HG02642 (cell line): Measurements from ENCODE around the gene URB1.

Source experiments
- ATAC-seq: cut with Tn5 transposase; IDR thresholded peaks from one replicate; pipeline ENCODE4 v1.9.1; 2021; ENCODE audit warnings: mild to moderate bottlenecking; ENCODE audit not compliant: unreplicated experiment, poor library complexity

URB1 gene

DNA sequence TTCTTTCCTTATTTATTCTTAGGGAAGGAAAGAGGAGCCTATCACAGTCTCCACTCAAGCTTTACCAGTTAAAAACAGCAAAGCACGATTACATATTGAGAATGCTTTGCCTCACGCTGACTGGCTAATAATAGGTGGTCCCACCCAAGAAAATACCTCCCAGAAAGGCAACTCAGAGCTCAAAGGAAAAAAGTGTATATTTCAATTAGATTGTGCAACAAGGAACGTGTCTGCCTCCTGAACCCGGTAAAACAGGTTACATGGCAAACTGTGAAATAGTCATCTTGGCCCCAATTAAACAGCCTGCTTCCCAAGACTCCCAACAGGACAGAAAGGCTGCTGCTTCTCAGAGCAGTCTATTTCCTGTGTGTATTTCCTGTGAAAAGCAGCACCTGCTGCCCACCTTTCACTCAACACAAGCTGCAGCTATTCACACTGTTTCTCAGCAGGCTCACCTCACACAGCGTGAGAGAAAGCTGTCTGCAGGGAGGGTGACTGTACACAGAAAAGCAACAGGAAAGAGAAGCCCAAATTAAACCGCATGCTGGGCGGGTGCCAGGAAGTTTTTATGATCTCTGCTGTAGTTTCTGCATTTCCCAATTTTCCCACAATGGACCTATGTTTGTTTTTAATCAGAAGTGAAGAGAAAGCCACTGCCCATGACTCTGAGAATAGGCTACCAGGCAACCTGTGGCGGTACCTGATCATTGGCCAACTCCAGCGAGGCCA is 44.0 kb downstream of the URB1 start:
- no peak for ATAC-seq

DNA sequence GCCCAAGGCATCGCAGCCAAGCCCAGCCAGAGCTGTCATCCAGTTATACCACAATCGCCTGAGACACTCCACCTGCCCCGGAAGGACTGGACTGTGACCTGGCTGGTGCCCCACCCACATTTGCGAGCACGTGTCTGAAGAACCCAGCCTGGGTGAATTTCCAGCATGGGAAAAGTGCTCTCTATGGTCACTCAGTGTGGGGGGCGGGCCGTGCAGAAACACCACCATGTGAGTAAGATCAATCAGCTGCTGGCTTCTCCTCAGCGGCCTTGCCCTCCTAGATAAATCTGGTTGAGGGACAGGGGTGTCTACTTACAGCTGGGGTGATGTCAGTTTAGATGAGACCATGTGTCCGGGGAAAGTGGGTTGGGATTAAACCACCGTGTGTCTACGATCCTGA is 44.8 kb downstream of the URB1 start:
- no peak for ATAC-seq

DNA sequence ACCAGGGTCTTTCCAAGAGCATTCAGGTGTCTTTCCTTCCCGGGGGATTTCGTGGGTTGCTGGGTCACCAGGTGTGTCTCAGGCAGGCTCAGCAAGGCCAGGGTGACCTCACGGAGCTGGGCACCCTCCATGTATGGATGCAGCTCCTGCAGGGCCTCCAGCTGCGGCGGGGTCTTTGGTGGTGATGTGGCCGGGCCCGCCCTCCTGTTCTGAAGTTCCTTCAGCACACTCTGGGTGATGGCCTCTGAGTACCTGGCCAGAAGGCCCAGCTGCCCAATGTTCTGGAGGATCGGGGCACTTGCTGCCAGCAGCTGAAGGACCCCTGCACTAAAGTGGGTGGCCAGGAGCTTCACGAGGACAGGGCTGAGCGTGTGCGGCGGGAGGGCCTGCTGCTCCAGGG is 45.5 kb downstream of the URB1 start:
- ATAC-seq = no peak

DNA sequence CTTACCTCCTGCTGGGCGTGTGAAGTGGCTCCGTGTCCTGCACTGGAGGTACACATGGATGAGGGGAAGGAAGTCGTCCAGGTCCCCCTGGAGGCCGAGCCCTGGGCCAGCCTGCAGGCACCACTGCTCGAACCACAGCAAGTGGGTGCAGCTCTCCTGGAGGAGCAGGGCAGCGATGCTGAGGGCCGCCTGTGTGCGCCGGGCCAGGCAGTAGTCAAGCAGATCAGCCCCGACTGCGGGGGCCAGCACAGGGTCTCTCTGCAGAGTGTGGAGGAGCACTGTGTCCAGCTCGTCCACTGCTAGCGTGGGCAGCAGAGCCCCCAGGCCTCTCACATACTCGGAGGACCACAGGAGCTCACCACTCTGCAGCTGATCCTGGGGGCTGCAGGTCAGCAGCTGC is 45.9 kb downstream of the URB1 start:
- ATAC-seq = no peak

DNA sequence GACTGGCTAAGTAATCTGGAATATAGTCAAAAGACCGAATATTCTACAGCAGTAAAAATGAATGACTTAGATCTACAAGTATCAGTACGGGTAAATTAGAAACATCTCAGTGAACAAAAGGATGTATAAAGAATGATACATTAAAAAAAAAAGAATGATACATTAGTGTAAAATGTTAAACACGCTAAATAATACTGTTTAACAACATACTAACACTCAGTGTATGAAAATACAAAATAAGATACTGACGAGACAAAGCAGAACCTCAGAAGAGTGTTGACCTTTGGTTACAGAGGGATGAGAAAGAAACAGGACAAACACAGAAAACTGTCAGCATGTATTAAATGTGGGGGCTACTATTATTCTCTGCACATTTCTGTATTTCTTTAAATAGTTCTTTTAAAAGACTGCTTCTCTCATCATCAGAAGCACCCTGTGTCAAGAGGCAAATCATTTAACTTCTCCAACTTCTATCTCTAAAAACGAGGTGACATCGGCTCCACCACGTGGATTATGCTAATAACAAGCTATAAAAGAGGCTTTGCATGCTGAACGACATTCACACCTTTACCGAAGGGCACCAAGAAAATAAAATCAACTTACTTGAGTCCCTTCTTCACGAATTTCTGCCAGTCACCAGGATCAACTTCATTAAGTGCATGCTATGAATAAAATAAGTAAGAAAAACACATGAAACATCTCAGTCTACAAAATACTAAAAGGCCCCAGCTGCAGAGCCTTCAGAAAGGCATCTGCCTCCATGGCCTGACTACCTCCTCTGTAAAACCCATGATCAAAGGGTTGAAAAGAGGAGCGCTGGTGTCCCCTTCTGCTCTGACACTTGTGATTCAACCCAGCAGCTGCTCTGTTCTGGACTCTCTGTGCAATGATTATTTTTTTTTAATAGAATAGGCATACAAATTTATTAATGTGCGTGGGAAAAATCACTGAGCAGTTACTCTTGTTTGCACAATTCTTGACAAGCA is 51.7 kb downstream of the URB1 start:
- ATAC-seq = no peak

DNA sequence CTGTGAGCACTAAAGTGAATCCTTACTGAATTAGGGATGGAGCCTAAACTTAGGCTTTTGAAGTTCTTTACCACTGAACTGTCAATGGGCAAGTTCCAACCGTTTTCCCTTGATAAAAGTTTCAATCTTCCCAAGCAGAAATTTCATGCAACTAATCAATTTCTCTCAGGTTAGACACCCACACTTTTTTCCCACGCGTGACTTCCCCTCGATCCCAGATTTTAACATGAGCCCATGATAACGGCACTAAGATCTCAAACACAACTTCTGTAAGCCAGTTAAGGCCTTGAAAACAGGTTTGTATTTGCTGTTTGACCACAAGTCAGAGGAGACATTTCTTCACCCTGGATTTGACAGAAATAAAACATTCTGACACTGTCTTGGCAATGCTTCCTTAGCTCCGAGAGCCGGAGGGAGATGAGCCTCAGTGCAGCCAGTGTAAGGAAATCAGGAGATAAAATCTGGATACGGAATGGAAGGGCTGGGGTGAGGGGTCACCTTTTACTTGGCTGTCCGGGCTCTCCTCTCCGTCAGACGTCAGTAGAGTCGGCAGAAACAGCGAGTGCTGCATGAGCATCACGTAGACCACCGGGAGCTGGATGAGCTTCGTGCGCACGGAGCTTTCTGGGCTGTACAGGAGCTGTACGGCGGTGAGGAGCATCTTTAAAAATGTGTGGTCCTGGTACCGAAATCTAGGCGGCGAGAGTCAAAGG is 54.4 kb downstream of the URB1 start:
- ATAC-seq = no peak

DNA sequence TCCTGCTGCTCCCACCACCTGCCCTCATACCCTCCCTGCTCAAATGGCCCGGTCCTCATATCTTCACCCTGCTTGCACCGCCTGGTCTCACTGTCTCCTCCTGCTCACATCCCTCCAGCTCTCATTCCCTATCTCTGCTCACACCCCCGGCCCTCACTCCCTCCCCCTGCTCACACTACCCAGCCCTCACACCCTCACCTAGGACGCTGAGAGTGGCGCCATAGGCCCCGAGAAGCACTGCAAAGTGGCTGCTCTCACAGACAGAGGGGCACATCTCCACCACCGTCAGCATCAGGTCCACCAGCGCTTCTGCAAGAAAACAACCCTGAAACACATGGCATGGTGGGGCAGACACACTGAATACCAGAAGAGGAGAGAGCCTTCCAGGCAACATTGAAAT is 55.6 kb downstream of the URB1 start:
- ATAC-seq = no peak

DNA sequence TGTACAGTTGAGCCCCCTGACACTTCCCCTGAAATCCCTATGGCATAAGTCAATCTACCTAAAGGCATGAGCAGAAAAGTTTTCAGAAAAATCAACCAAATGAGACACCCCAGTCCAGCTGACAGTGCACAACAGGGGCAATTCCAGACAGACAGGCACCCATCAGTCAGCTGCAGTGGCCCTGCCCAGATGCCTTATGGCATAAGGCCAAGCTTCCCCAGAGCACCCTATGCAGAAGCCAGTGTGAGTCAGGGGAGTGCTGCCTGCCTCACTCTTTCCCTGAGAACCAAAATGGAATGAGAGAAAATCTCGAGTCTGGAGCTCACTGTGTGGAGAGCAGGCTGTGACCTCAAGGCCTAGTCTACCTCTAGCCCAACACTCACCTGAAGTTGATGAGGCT is 56.1 kb downstream of the URB1 start:
- ATAC-seq = no peak

DNA sequence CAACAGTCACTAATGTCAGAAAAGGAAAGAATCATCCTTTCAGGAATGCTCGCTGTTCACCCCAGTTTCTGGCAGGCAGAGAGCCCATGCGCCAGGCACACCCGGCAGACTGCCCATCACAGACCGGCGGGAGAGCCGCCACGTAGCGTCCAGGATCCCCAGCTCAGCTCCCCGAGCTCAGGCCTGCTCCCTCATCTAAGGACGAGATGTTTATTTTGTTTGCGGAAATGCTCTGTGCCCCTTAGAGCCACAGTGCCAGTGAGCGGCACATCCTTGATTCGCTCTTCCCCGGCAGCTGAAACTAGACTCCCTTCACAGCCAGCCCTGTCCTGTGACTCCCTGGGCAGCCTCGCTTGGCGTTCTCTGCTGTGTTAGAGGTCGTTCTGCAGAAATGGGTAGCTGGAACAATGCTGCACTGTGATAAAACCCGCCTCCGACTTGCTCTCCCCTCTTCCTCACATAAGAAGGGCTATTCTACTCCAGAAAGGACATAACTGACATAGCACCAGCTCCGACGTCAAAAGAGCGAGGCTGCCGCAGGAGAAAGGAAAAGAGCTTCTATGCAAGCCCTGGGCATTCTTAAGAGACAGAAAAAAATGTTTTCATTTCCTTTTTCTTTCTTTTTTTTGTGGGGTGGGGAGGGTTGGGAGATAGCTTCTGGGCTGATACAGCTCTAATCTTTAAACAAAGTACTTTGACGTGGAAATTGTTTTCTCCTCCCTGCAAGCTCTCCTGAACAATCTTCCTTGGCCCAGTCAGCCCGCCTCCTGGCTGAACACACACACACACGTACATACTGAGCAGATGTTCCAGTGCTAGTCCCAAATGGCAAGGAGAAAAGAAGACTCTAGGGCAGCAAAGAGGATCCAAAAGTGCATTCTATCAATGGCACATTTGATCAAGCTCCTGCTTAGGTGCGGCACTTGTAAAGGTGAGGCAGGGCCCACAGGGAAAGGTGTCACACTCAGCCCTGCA is 56.9 kb downstream of the URB1 start:
- ATAC-seq = no peak

DNA sequence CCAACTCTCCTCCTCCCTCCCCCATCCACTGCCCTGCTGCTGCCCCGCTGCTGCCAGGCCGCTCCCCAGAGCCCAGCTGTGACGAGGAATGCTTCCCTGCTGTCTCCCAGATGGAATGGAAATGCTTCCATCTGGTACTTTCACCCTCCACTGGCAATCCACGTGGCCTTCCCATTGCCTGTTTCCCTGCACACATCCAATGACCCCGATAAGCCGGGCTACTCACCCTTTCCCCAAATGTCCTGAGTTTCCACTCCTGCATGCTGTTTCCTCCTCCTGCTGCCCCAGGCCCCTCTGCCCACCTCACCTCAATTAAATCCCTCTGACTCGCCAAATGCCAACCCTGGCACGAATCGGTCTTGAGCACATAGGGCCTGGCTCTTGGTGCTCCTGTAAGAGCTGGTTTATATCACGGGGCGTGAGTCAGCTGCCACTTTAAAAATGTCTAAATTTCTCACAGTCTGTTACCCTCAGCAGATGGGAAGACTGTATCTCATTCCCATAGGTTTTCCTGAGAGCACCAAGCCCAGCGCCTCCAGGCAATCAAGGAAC is 57.8 kb downstream of the URB1 start:
- ATAC-seq = no peak

DNA sequence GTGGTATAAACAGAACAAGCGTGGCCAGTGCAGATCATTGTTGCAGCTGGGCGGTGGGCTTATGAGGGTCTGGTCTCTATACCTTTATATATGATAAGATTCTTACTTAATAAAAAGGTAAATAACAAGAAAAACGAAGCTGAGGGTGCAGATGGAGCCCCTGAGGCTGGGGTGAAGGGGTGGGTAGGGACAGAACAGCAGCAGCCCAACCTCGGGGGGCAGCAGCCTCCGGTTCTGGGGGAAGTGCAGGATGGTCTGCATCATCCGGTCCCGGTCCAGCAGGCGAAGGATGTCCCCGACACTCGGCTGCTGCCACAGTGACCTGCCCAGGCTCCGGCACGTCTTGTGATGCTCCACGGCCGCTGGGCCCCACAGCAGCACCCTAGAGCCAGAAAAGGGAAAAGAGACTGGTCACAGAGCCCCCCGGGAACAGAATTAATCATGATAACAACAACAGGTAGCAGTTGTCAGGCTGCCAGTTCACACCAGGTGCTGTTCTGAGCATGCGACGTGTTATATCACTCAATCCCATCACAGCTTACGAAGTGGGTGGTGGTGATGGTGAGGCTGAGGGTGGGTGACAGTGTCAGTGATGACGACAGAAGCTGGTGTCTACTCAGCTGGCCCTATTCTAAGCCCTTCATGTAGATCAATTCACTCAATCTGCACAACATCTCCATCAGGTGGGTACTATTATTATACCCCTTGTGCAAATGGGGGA is 58.7 kb downstream of the URB1 start:
- no peak for ATAC-seq

DNA sequence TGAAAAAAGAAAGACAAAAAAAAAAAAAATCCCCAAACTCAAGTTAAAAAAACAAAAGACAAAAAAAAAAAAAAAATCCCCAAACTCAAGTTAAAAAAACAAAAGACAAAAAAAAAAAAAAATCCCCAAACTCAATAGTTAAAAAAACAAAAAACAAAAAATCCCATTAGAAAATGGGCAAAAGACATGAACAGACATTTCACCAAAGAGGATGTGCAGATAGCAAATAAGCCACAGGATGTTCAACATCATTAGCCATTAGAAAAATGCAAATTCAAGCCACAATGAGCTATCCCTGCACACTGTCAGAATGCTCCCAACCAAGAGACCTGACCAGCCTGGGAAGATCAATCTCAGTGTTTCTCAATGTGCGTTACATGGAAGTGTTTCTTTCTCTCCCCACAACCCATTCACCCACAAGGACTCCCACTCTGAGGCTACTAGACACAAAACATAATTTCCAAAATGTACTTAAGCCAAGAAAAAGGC is 60.3 kb downstream of the URB1 start:
- no peak for ATAC-seq

DNA sequence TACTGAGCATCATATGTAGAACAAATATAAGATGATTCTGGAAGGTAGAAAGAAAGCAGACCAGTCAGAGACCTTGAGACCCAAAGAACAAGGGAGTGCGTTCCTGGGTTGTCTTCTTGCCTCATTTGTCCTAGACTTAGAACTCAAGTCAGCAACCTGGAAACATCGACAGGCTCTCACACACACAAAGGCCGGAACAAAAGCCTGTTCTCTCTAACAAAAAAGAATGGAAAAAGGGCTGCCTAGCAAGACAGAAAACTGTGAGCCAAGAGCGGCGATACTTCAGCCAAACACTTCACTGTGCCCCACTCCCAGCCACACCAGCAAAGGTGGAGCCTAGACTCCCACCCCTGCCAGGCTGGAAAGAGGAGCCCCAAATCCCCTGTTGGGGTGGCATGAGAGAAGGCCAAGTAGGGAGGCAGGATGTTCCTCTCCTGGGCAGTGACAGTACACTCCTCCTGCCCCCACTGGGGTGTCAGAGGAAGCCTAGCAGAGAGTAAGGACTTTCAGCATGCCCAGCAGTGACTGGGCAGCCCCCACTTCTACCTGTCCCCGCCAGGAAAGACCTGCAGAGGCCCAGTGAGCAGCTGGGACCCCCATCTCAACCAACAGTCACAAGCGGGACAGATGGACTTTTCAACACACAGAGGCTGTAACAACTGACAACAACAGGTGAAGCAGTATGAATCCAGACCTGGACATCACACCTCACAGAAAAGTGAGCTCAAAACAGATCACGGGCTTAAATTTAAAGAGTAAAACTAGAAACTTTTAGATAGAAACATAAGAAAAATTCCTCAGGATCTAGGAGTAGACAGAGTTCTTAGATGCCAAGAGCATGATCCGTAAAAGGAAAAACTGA is 61.1 kb downstream of the URB1 start:
- no peak for ATAC-seq

DNA sequence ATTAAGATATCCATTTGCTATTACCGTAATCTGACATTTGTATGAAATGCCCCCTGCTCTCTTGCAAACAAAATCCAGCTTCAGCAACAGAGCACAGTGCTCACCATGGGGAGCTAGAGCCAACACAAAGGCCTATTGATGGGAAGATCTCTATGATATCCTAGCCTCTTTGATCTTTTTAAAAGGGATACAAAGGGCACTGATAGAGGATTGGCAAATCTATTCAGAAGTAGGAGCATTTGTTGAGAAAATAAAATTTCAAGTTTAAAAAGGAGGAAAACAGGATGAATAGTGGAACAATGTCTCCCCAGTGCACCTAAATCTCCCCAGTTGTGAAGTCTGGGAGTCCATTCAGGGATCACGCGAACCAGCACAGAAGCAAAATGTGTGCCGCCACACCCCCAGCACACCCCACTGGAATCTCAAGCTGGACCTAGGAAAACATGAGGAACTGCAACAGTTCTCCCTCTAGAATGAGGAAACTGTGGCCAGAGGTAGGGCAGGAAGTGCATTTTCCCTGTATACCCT is 62.0 kb downstream of the URB1 start:
- ATAC-seq = no peak

DNA sequence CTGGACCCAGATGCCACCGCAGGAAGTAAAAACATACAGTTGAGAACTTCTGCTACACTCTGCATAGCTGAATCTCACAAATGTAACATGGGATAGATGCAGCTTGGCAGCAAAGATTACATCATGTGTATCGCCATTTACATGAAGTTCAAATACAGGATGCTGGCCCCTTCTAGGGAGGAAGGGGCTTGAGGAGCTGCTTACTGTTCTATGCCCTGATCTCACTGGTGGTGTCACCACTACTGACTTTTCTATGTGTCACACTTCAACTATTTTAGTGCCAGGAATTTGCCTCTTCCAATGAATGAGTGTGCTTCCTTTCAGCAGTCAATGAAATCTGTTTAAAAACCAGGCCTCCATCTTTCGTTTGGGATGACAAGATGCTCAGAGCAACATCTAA is 63.0 kb downstream of the URB1 start:
- ATAC-seq = no peak

DNA sequence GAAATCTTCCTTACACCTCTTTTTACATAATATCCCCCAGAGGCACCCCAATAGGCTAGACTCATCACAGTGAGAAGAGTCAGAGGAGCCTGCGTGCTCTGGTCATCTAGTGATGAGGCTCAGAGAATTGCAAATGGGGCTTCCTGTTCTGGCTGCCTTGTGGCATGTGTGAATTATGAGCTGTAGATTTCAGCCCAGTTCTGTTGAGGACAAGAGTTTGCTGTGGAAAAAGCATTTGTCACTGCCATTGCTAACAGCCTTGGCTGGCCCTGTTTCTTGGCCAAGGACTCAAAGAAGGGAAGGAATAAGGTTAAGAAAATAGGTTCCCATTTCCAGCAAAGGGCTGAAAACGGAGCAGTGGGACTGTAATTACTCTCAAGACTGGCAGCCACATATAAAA is 63.5 kb downstream of the URB1 start:
- ATAC-seq = no peak

DNA sequence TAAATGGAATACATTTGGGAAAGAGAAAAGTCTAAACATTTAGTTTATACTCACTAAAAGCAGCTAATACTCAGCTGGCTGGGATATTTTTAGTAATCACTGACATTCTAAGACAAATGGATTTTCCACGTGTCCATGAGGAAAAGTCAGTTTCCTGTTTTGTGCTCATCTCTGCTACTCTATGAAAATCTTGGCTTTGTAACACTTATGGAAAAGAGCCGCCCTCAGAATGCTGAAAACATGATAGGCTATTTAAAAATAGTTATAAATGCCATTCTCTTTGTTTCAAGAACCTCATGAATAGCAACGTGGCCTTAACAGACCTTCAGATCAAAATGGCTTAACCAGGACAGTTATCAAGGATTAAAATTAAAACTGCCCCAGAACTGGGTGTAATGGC is 64.2 kb downstream of the URB1 start:
- ATAC-seq = no peak

DNA sequence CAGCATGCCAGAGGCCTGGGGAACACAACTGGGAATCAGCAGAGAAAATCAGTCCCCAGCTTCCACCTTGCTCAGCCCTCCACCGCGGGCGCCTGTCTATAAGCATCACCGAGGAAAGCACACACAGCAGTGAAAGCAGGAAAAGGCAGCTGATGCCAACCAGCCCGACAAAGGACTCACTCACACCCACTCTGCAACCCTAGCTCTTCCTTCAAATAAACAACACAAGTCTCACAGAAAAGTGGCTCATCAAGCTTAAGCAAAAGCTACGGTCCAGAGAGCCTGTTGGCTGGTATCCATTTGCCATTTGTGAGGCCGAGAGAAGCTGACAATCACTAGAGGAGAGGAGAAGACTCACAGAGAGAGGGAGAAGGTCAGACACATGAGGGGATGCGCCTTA is 67.1 kb downstream of the URB1 start:
- no peak for ATAC-seq
